Left lung (tissue), 10 donors: Measurements from ENCODE around the gene GHRL. TPM values are rescaled to one million over a fixed set of nuclear protein-coding genes. Genes with fewer than 3 reads are reported as not detected.

Experiments used
- ATAC-seq: fragments of 200-7000 bp; cut with Tn5 transposase; one replicate; pipeline ENCODE4 v1.9.1; 2020; ENCODE audit warnings: moderate library complexity
- DNase-seq, 4 donors: peaks; one replicate each; pipeline ENCODE4 v3.0.0-alpha.2; 2013 to 2020
- H3K27ac ChIP-seq, 2 donors: fragments of 200-600 bp; sonication (generic) in 1 of 2; one replicate each; pipeline versions ENCODE4 v1.5.0 to v1.8.0; 2020 to 2021
- H3K27me3 ChIP-seq, 2 donors: fragments of 200-600 bp; sonication (generic) in 1 of 2; one replicate each; pipeline versions ENCODE4 v1.5.0 to v1.8.0; 2020 to 2021
- H3K36me3 ChIP-seq, 2 donors: fragments of 200-600 bp; sonication (generic) in 1 of 2; one replicate each; pipeline versions ENCODE4 v1.5.0 to v1.8.0; 2020 to 2021
- H3K4me1 ChIP-seq, 2 donors: fragments of 200-600 bp; one replicate each; pipeline ENCODE4 v1.8.0; 2021
- H3K4me3 ChIP-seq, 2 donors: fragments of 200-600 bp; sonication (generic) in 1 of 2; one replicate each; pipeline versions ENCODE4 v1.5.0 to v1.8.0; 2020 to 2021; ENCODE audit warnings: mild to moderate bottlenecking in 1 of 2
- H3K9me3 ChIP-seq, 2 donors: fragments of 200-600 bp; sonication (generic) in 1 of 2; one replicate each; pipeline versions ENCODE4 v1.5.0 to v1.8.0; 2020 to 2021
- CTCF ChIP-seq, 2 donors: fragments of 200-600 bp; sonication (generic) in 1 of 2; IDR thresholded peaks; one replicate each; pipeline versions ENCODE4 v1.5.0 to v1.8.0; 2021; ENCODE audit warnings: antibody characterized with exemption in 2 of 2
- intact Hi-C, 2 donors: fragments of 100-400 bp; cut with DNase I; formaldehyde crosslinking; loops; one replicate each; pipeline versions ENCODE4 v1.11.2 to v1.14.2; 2022
- polyA plus RNA-seq, 6 donors: library from polyadenylated mRNA; unstranded; fragments of 120-200 nt; gene quantifications; one replicate each; pipeline ENCODE4 v1.2.1, GENCODE V29; 2013; ENCODE audit not compliant: insufficient read length in 6 of 6
- total RNA-seq, 2 donors: library from RNA; stranded (reverse); fragmentation: NEBNext Ultra II Directional; extraction: Animal tissue kit (Norgen Biotek cat#: 25700); gene quantifications; one replicate each; pipeline ENCODE4 v1.2.1, GENCODE V29; 2021
- donor health status: DM: no; HTN: yes; CAD: no.
- donor health status: DM: no; HTN: no; CAD: no.

GHRL gene
- total and polyA plus RNA-seq, 8 donors = 0.17 to 195 (median 114) TPM

GRCh38 chr3:10340046-10340445 lies 47.3 kb upstream of the GHRL start:
- H3K4me3 ChIP-seq = no peak overlapping the region
- H3K9me3 ChIP-seq = no peaks in the 10 kb centered on the region
- no peak overlapping the region for H3K27ac ChIP-seq
- DNase-seq = no peak
- no peaks in the 10 kb centered on the region for H3K4me1 ChIP-seq
- intact Hi-C loops = loop anchor here in 1 of 2 donors (5.0 kb wide), 1 partner anchor 402 kb away; no protein-coding TSS in a partner anchor
- no peak for TF ChIP-seq CTCF (IDR thresholded peaks at IDR 0.05)
- H3K27me3 ChIP-seq = no peaks in the 10 kb centered on the region
- no peak for ATAC-seq
- H3K36me3 ChIP-seq = no peaks in the 10 kb centered on the region

- H3K36me3 ChIP-seq = no peaks in the 10 kb centered on the region
These were observed 46.7 kb upstream of the GHRL start for GRCh38 chr3:10339376-10339955.

GRCh38 chr3:10338591-10339353 lies 46.0 kb upstream of the GHRL start:
- TF ChIP-seq CTCF (IDR thresholded peaks at IDR 0.05) = no peak
- H3K27ac ChIP-seq = no peak overlapping the region

More at GRCh38 chr3:10339376-10339955, 46.7 kb upstream of the GHRL start:
- ATAC-seq (no peak), DNase-seq (no peak)
- Histone ChIP-seq H3K4me3 (no peak overlapping the region), H3K9me3 (no peaks in the 10 kb centered on the region), H3K27ac (no peak overlapping the region), H3K4me1 (no peaks in the 10 kb centered on the region), H3K27me3 (no peaks in the 10 kb centered on the region)
- TF ChIP-seq CTCF (IDR thresholded peaks at IDR 0.05) = no peak
- intact Hi-C loops = no loop called here

GRCh38 chr3:10338164-10338470 lies 45.4 kb upstream of the GHRL start:
- Histone ChIP-seq H3K27me3 (no peaks in the 10 kb centered on the region), H3K4me3 (no peak overlapping the region), H3K27ac (no peak overlapping the region), H3K9me3 (no peaks in the 10 kb centered on the region), H3K36me3 (no peaks in the 10 kb centered on the region), H3K4me1 (no peaks in the 10 kb centered on the region)
- TF ChIP-seq CTCF (IDR thresholded peaks at IDR 0.05) = no peak
- DNase-seq (no peak), ATAC-seq (no peak)
- intact Hi-C loops = no loop called here

More at GRCh38 chr3:10338591-10339353, 46.0 kb upstream of the GHRL start:
- no peaks in the 10 kb centered on the region for H3K9me3 ChIP-seq
- no peaks in the 10 kb centered on the region for H3K27me3 ChIP-seq
- no peaks in the 10 kb centered on the region for H3K4me1 ChIP-seq
- intact Hi-C loops = no loop called here
- no peaks in the 10 kb centered on the region for H3K36me3 ChIP-seq
- no peak for ATAC-seq
- DNase-seq = no peak
- H3K4me3 ChIP-seq = no peak overlapping the region

GRCh38 chr3:10337323-10338163 lies 44.8 kb upstream of the GHRL start:
- Histone ChIP-seq H3K27ac (no peak overlapping the region), H3K4me3 (no peak overlapping the region), H3K4me1 (no peaks in the 10 kb centered on the region), H3K27me3 (no peaks in the 10 kb centered on the region), H3K36me3 (no peaks in the 10 kb centered on the region), H3K9me3 (no peaks in the 10 kb centered on the region)
- no peak for DNase-seq
- no peak for TF ChIP-seq CTCF (IDR thresholded peaks at IDR 0.05)
- no peak for ATAC-seq
- intact Hi-C loops = no loop called here
